IMR-90 (cell line): ENCODE measurements around the gene NLRC5. TPM values are rescaled to one million over a fixed set of nuclear protein-coding genes. Genes with fewer than 3 reads are reported as not detected.

ENCODE experiments used
- ATAC-seq: fragments of 200-7000 bp; cut with Tn5 transposase; 2 replicates; pipeline ENCODE4 v1.9.1; 2020; ENCODE audit warnings: low read depth, mild to moderate bottlenecking, moderate library complexity
- BruUV-seq: library from RNA; stranded (reverse); fragments of 400-500 nt; replicated peaks from 2 replicates; lab custom pipeline; 2021; lab: Mats Ljungman, UMichigan
- CTCF ChIA-PET: fragments of 300-600 bp; formaldehyde crosslinking; extraction: SDS; loops from one replicate; lab custom pipeline; 2021; ENCODE audit warnings: antibody characterized with exemption; lab: Yijun Ruan, JAX
- POLR2A ChIA-PET: fragments of 300-600 bp; sonication (Branson Sonifier 250); formaldehyde crosslinking; loops from one replicate; lab custom pipeline; 2022; ENCODE audit warnings: antibody characterized with exemption; ENCODE audit not compliant: unreplicated experiment; lab: Charles Lee
- DNase-seq: peaks from one replicate; pipeline ENCODE4 v3.0.0; 2013
- H2AFZ ChIP-seq: replicated peaks from 2 replicates; pipeline ENCODE3; 2013; ENCODE audit warnings: low read length, mild to moderate bottlenecking; ENCODE audit not compliant: poor library complexity
- H2AK5ac ChIP-seq: 2 replicates; pipeline ENCODE4 v1.6.1; 2013; ENCODE audit warnings: low read depth, low read length, inconsistent platforms
- H2AK9ac ChIP-seq: replicated peaks from 2 replicates; pipeline ENCODE3; 2013; ENCODE audit warnings: mild to moderate bottlenecking, low read depth, low read length, moderate library complexity; ENCODE audit not compliant: poor library complexity
- H2BK120ac ChIP-seq: 2 replicates; pipeline ENCODE4 v1.6.1; 2013; ENCODE audit warnings: low read depth, low read length, inconsistent platforms
- H2BK15ac ChIP-seq: 3 replicates; pipeline ENCODE4 v1.6.1; 2013; ENCODE audit warnings: low read depth, low read length, inconsistent platforms
- H2BK20ac ChIP-seq: 2 replicates; pipeline ENCODE4 v1.6.1; 2013; ENCODE audit warnings: low read depth, mild to moderate bottlenecking, inconsistent platforms, low read length, moderate library complexity
- H2BK5ac ChIP-seq: 2 replicates; pipeline ENCODE4 v1.6.1; 2013; ENCODE audit warnings: mild to moderate bottlenecking, low read depth, low read length, inconsistent platforms; ENCODE audit not compliant: poor library complexity, severe bottlenecking
- H3K14ac ChIP-seq: replicated peaks from 2 replicates; pipeline ENCODE4 v1.6.1; 2013; ENCODE audit warnings: low read depth, low read length, inconsistent platforms
- H3K18ac ChIP-seq: 2 replicates; pipeline ENCODE4 v1.6.1; 2013; ENCODE audit warnings: low read depth, low read length, control low read depth
- H3K23ac ChIP-seq: 2 replicates; pipeline ENCODE4 v1.6.1; 2013; ENCODE audit warnings: low read depth, low read length, inconsistent platforms
- H3K27ac ChIP-seq: 2 replicates; pipeline ENCODE4 v1.5.1; 2013; ENCODE audit warnings: mild to moderate bottlenecking, control low read depth, low read length; ENCODE audit not compliant: insufficient read depth
- H3K27me3 ChIP-seq: 2 replicates; pipeline ENCODE4 v1.6.1; 2013; ENCODE audit warnings: low read length; ENCODE audit not compliant: control insufficient read depth, insufficient read depth
- H3K36me3 ChIP-seq: 2 replicates; pipeline ENCODE4 v1.6.1; 2013; ENCODE audit warnings: low read length, mixed read lengths; ENCODE audit not compliant: control insufficient read depth, insufficient read depth
- H3K4ac ChIP-seq: 2 replicates; pipeline ENCODE4 v1.6.1; 2013; ENCODE audit warnings: low read depth, low read length, inconsistent platforms
- H3K4me1 ChIP-seq: 2 replicates; pipeline ENCODE4 v1.6.1; 2013; ENCODE audit warnings: low read length, mixed read lengths; ENCODE audit not compliant: control insufficient read depth, insufficient read depth
- H3K4me2 ChIP-seq: 2 replicates; pipeline ENCODE4 v1.6.1; 2013; ENCODE audit warnings: low read depth, mild to moderate bottlenecking, control low read depth, low read length, moderate library complexity
- H3K4me3 ChIP-seq: 2 replicates; pipeline ENCODE4 v1.5.1; 2013; ENCODE audit warnings: low read depth, mild to moderate bottlenecking, control low read depth, low read length, moderate library complexity; ENCODE audit not compliant: insufficient read depth
- H3K56ac ChIP-seq: 2 replicates; pipeline ENCODE4 v1.6.1; 2013; ENCODE audit warnings: low read length, inconsistent platforms; ENCODE audit not compliant: insufficient read depth; ENCODE audit errors: extremely low read depth
- H3K79me1 ChIP-seq, 2 experiments: 2 replicates each; pipeline ENCODE4 v1.6.1; 2013; ENCODE audit warnings: low read length in 2 of 2, inconsistent platforms in 1 of 2, low read depth in 1 of 2
- H3K9ac ChIP-seq: 2 replicates; pipeline ENCODE4 v1.6.1; 2013; ENCODE audit warnings: low read depth, low read length, control low read depth
- H3K9me1 ChIP-seq: 2 replicates; pipeline ENCODE4 v1.6.1; 2013; ENCODE audit warnings: low read length, inconsistent platforms; ENCODE audit not compliant: insufficient read depth
- H3K9me3 ChIP-seq: 2 replicates; pipeline ENCODE4 v1.6.1; 2013; ENCODE audit warnings: low read length; ENCODE audit not compliant: control insufficient read depth, insufficient read depth
- H4K20me1 ChIP-seq: 2 replicates; pipeline ENCODE4 v1.6.1; 2013; ENCODE audit warnings: low read length, inconsistent platforms; ENCODE audit not compliant: insufficient read depth
- H4K5ac ChIP-seq: 2 replicates; pipeline ENCODE4 v1.6.1; 2013; ENCODE audit warnings: mild to moderate bottlenecking, low read depth, low read length, control low read depth
- H4K8ac ChIP-seq, 2 experiments: 2 replicates each; pipeline ENCODE4 v1.6.1; 2013; ENCODE audit warnings: low read depth in 2 of 2, low read length in 2 of 2, control low read depth in 1 of 2, inconsistent platforms in 1 of 2
- H4K91ac ChIP-seq: 2 replicates; pipeline ENCODE4 v1.6.1; 2013; ENCODE audit warnings: low read depth, low read length, inconsistent platforms; ENCODE audit not compliant: insufficient read depth
- BHLHE40 ChIP-seq: fragments of 150-350 bp; IDR thresholded peaks from 2 replicates; pipeline ENCODE4 v1.6.1; 2016; ENCODE audit warnings: mild to moderate bottlenecking, low read depth, low read length
- CEBPB ChIP-seq: IDR thresholded peaks from 2 replicates; pipeline ENCODE4 v1.6.1; 2012; ENCODE audit warnings: low read depth, low read length, improper control_type of control experiment
- CHD1 ChIP-seq: IDR thresholded peaks from 2 replicates; pipeline ENCODE4 v1.6.1; 2012; ENCODE audit warnings: low read depth, low read length, improper control_type of control experiment
- ELK1 ChIP-seq: fragments of 150-350 bp; IDR thresholded peaks from 2 replicates; pipeline ENCODE4 v1.6.1; 2016; ENCODE audit warnings: low read depth, mild to moderate bottlenecking, low read length, moderate library complexity, borderline replicate concordance
- FOS ChIP-seq: fragments of 150-350 bp; IDR thresholded peaks from 2 replicates; pipeline ENCODE4 v1.6.1; 2016; ENCODE audit warnings: low read depth, low read length
- MAZ ChIP-seq: IDR thresholded peaks from 2 replicates; pipeline ENCODE4 v1.6.1; 2012; ENCODE audit warnings: low read depth, mild to moderate bottlenecking, low read length, improper control_type of control experiment, moderate library complexity, borderline replicate concordance
- POLR2A ChIP-seq: IDR thresholded peaks from 2 replicates; pipeline ENCODE4 v1.6.1; 2012; ENCODE audit warnings: mild to moderate bottlenecking, low read depth, low read length
- RAD21 ChIP-seq: IDR thresholded peaks from 2 replicates; pipeline ENCODE4 v1.6.1; 2012; ENCODE audit warnings: low read length, improper control_type of control experiment
- RFX5 ChIP-seq: IDR thresholded peaks from 2 replicates; pipeline ENCODE4 v1.8.0; 2012; ENCODE audit warnings: low read depth, mild to moderate bottlenecking, low read length, moderate library complexity
- WGBS, 2 experiments: methylation state at CpG; one replicate each; pipeline versions ENCODE4 v1.1.5 to v1.1.7; 2013; ENCODE audit warnings: missing lambda C conversion rate in 2 of 2; ENCODE audit not compliant: insufficient read length in 1 of 2; ENCODE audit errors: extremely low coverage in 2 of 2; 5-methylcytosine and 5-hydroxymethylcytosine counted together
- dilution Hi-C: fragments of 300-500 bp; cut with HindIII; formaldehyde crosslinking; loops from one replicate; pipeline ENCODE4 v1.14.3; 2018; ENCODE audit warnings: low sequenced_read_pairs; ENCODE audit not compliant: unreplicated experiment
- in situ Hi-C: fragments of 300-500 bp; cut with MboI; formaldehyde crosslinking; loops from 3 replicates; pipeline ENCODE4 v1.14.3; 2019; ENCODE audit warnings: low sequenced_read_pairs, inconsistent platforms, mixed read lengths
- intact Hi-C: fragments of 100-400 bp; cut with micrococcal nuclease; formaldehyde crosslinking; loops from 2 replicates; pipeline ENCODE4 v1.10.0; 2022
- polyA plus RNA-seq, 3 experiments: library from polyadenylated mRNA; depleted of rRNA; stranded (reverse); fragments of >200 nt; gene quantifications; 2 replicates each; pipeline ENCODE4 v1.2.3, GENCODE V29; 2012; ENCODE audit warnings: low replicate concordance in 1 of 3
- total RNA-seq: library from RNA; depleted of rRNA; stranded (reverse); fragments of >200 nt; gene quantifications from 2 replicates; pipeline ENCODE4 v1.2.3, GENCODE V29; 2012
- TF ChIP-seq, protein P1 (sequence below): conservative IDR thresholded peaks from 2 replicates; pipeline ENCODE4 v1.5.1; 2012; ENCODE audit warnings: mild to moderate bottlenecking, low read depth, low read length, improper control_type of control experiment

The NLRC5 gene
- total and polyA plus RNA-seq, 2 of the 4 experiments (the other 2 are of a cell fraction): 9.1 to 14.9 TPM

DNA sequence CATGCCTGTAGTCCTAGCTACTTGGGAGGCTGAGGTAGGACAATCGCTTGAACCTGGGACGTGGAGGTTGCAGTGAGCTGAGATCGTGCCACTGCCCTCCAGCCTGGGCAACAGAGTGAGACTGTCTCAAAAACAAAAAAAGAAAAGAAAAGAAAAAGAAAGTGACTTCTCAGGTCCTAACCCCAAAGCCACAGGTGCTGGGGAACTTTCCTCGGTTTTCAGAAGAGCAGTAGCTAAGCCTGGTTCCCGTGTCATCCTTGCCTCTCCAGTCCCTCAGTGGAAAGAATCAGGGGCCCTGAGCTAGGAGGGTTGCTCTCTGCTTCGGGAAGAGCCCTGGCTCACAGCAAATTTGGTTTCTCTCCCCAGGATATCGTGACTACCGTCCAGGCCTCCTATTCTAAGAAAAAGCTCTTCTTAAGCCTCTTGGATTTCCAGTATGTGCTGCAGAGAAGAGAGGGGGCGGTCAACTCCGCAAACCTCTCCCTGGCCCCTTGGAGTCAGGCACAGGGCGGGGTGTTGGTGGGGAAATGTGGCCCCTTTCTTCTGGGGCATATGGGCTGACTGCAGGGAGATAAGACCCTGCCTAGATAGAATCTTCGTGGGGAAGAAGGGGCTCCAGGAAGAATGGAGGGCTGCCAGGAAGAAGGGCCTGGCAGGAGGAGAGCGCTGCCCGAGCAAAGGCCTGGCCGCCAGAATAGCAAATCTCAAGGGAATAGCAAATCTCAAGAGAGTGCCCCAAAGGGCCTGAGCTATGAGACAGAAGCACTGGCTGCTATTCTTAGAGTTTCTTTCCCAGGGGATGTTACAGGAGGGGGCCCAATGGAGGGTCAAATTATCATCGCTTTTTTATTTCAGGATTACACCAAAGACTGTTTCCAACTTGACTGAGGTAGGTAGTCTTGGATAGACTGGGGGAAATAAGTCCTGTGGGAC, 8.3 kb upstream of the NLRC5 start (continued):
- TF ChIP-seq BHLHE40: no peak
- TF ChIP-seq RAD21: no peak

GRCh38 chr16:56981729-56982271, 7.6 kb upstream of the NLRC5 start:
- no peak overlapping the region for H2BK120ac ChIP-seq
- H3K9me1 ChIP-seq: peaks cover 13% of the 10 kb centered on the region
- no peak overlapping the region for H3K4ac ChIP-seq
- H4K91ac ChIP-seq: no peak overlapping the region
- ChIA-PET POLR2A (no interaction called here), CTCF (no interaction called here)
- H3K36me3 ChIP-seq: no peaks in the 10 kb centered on the region
- H3K4me1 ChIP-seq: peaks cover 5% of the 10 kb centered on the region
- H3K4me2 ChIP-seq: no peak overlapping the region
- H3K27ac ChIP-seq: no peak overlapping the region
- no peak for ATAC-seq
- no peak overlapping the region for H2BK15ac ChIP-seq
- H2AK9ac ChIP-seq: no peak overlapping the region
- H2BK5ac ChIP-seq: no peak overlapping the region
- in situ Hi-C loops: no loop called here
- H2AFZ ChIP-seq: no peak overlapping the region
- H3K27me3 ChIP-seq: no peaks in the 10 kb centered on the region
- no peaks in the 10 kb centered on the region for H4K20me1 ChIP-seq
- no peak overlapping the region for H2AK5ac ChIP-seq
- intact Hi-C loops: no loop called here
- TF ChIP-seq POLR2A: no peak
- TF ChIP-seq BHLHE40: no peak
- TF ChIP-seq MAZ: no peak
- no peak for TF ChIP-seq CHD1
- TF ChIP-seq, protein P1, sequence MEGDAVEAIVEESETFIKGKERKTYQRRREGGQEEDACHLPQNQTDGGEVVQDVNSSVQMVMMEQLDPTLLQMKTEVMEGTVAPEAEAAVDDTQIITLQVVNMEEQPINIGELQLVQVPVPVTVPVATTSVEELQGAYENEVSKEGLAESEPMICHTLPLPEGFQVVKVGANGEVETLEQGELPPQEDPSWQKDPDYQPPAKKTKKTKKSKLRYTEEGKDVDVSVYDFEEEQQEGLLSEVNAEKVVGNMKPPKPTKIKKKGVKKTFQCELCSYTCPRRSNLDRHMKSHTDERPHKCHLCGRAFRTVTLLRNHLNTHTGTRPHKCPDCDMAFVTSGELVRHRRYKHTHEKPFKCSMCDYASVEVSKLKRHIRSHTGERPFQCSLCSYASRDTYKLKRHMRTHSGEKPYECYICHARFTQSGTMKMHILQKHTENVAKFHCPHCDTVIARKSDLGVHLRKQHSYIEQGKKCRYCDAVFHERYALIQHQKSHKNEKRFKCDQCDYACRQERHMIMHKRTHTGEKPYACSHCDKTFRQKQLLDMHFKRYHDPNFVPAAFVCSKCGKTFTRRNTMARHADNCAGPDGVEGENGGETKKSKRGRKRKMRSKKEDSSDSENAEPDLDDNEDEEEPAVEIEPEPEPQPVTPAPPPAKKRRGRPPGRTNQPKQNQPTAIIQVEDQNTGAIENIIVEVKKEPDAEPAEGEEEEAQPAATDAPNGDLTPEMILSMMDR: no peak
- TF ChIP-seq RAD21: no peak
- TF ChIP-seq CEBPB: no peak
- TF ChIP-seq ELK1: no peak
- no peak for TF ChIP-seq FOS
- no peak for TF ChIP-seq RFX5
- dilution Hi-C loops: no loop called here
- no peak overlapping the region for H4K5ac ChIP-seq
- no peak overlapping the region for H3K14ac ChIP-seq
- peaks cover 6 to 10% of the 10 kb centered on the region in 2 experiments; a peak in 3 of 4 replicates for H3K79me1 ChIP-seq
- H4K8ac ChIP-seq: no peak overlapping the region
- DNase-seq: no peak
- H3K18ac ChIP-seq: no peak overlapping the region
- no TSS peak for BruUV-seq
- no peak overlapping the region for H3K4me3 ChIP-seq
- H3K56ac ChIP-seq: no peak overlapping the region
- no peak overlapping the region for H3K9ac ChIP-seq
- WGBS, 2 experiments: 82% methylated on average over 9 of the region's 12 CpGs; no CpG with 5 or more reads in 1 of the 2 experiments
- H3K9me3 ChIP-seq: no peaks in the 10 kb centered on the region
- H2BK20ac ChIP-seq: no peak overlapping the region
- H3K23ac ChIP-seq: no peak overlapping the region
